OCI-LY7 (cell line): ENCODE measurements around the gene CCDC73. TPM values are rescaled to one million over a fixed set of nuclear protein-coding genes. Genes with fewer than 3 reads are reported as not detected.

Source experiments
- Bru-seq: library from RNA; stranded (reverse); fragments of 400-500 nt; gene quantifications from one replicate; lab custom pipeline; 2021; lab: Mats Ljungman, UMichigan
- BruChase-seq, 2 experiments: library from RNA; stranded (reverse); fragments of 400-500 nt; gene quantifications; one replicate each; lab custom pipeline; 2021; lab: Mats Ljungman, UMichigan
- BruUV-seq: library from RNA; stranded (reverse); fragments of 400-500 nt; replicated peaks from 2 replicates; lab custom pipeline; 2021; lab: Mats Ljungman, UMichigan
- CTCF ChIA-PET: fragments of 300-600 bp; sonication (Branson Sonifier 250); formaldehyde crosslinking; loops from one replicate; lab custom pipeline; 2022; ENCODE audit warnings: antibody characterized with exemption; ENCODE audit not compliant: unreplicated experiment; lab: Charles Lee
- POLR2A ChIA-PET: fragments of 300-600 bp; sonication (Branson Sonifier 250); formaldehyde crosslinking; loops from one replicate; lab custom pipeline; 2022; ENCODE audit warnings: antibody characterized with exemption; lab: Charles Lee
- DNase-seq: peaks from one replicate; pipeline ENCODE4 v3.0.0-alpha.2; 2015; ENCODE audit warnings: low spot score
- H2AFZ ChIP-seq: fragments of 200-600 bp; sonication (generic), shearing (Covaris generic); 2 replicates; pipeline ENCODE4 v1.6.1; 2014; ENCODE audit warnings: mild to moderate bottlenecking, antibody characterized with exemption, low read length, moderate library complexity
- H3K27ac ChIP-seq: fragments of 200-600 bp; sonication (generic); 2 replicates; pipeline ENCODE4 v1.5.1; 2014; ENCODE audit warnings: mixed run types, low read depth, mild to moderate bottlenecking, moderate library complexity, low read length, inconsistent platforms; ENCODE audit not compliant: poor library complexity, severe bottlenecking
- H3K36me3 ChIP-seq: fragments of 200-600 bp; sonication (generic); 2 replicates; pipeline ENCODE4 v1.6.1; 2014; ENCODE audit warnings: mild to moderate bottlenecking, antibody characterized with exemption, low read length, moderate library complexity, mixed read lengths; ENCODE audit not compliant: insufficient read depth
- H3K4me1 ChIP-seq: fragments of 200-600 bp; sonication (generic); 2 replicates; pipeline ENCODE4 v1.5.1; 2014; ENCODE audit warnings: mild to moderate bottlenecking, low read length; ENCODE audit not compliant: insufficient read depth, poor library complexity, severe bottlenecking
- H3K4me2 ChIP-seq: fragments of 200-600 bp; sonication (generic); 2 replicates; pipeline ENCODE4 v1.6.1; 2014; ENCODE audit warnings: mild to moderate bottlenecking, low read length
- H3K4me3 ChIP-seq: fragments of 200-600 bp; sonication (generic); 2 replicates; pipeline ENCODE4 v1.5.1; 2014; ENCODE audit warnings: mild to moderate bottlenecking, low read depth, low read length; ENCODE audit not compliant: poor library complexity, severe bottlenecking
- H3K79me2 ChIP-seq: fragments of 200-600 bp; sonication (generic); 2 replicates; pipeline ENCODE4 v1.6.1; 2016; ENCODE audit warnings: low read depth, mild to moderate bottlenecking, low read length, moderate library complexity, mixed read lengths; ENCODE audit not compliant: insufficient read depth
- H3K9me2 ChIP-seq: fragments of 200-600 bp; sonication (generic); 2 replicates; pipeline ENCODE4 v1.6.1; 2016; ENCODE audit warnings: mild to moderate bottlenecking, low read length, mixed read lengths; ENCODE audit not compliant: insufficient read depth
- H3K9me3 ChIP-seq: fragments of 200-600 bp; sonication (generic); 2 replicates; pipeline ENCODE4 v1.6.1; 2014; ENCODE audit warnings: mild to moderate bottlenecking, mixed run types, low read length, mixed read lengths
- H4K20me1 ChIP-seq: fragments of 200-600 bp; sonication (generic); 2 replicates; pipeline ENCODE4 v1.6.1; 2014; ENCODE audit warnings: mild to moderate bottlenecking, antibody characterized with exemption, low read length, moderate library complexity, mixed read lengths; ENCODE audit not compliant: insufficient read depth
- EZH2phosphoT487 ChIP-seq: fragments of 200-600 bp; sonication (generic); IDR thresholded peaks from 2 replicates; pipeline ENCODE4 v1.6.1; 2018; ENCODE audit warnings: low read depth, borderline replicate concordance, mild to moderate bottlenecking, mixed run types, antibody characterized with exemption, low read length, moderate library complexity, mixed read lengths
- intact Hi-C: fragments of 100-400 bp; cut with micrococcal nuclease; formaldehyde crosslinking; loops from one replicate; pipeline ENCODE4 v1.10.0; 2022; ENCODE audit not compliant: unreplicated experiment
- long read RNA-seq: library from polyadenylated mRNA; stranded (forward); transcript quantifications from one replicate; pipeline ENCODE4 v2.0.0, GENCODE V29; 2022
- total RNA-seq, 2 experiments: library from RNA; depleted of rRNA in 1 of 2; stranded (reverse); fragments of >200 nt in 1 of 2; shearing (Covaris generic) in 1 of 2; gene quantifications; 2 replicates each; pipeline ENCODE4 v1.2.3, GENCODE V29; 2014 to 2022
- TF ChIP-seq, protein P1 (sequence below): fragments of 200-600 bp; sonication (generic); conservative IDR thresholded peaks from 2 replicates; pipeline ENCODE4 v1.5.1; 2014; ENCODE audit warnings: mild to moderate bottlenecking, antibody characterized with exemption, low read length, moderate library complexity, mixed read lengths

The CCDC73 gene
- total RNA-seq (2014; rRNA removed; shearing (Covaris generic)): not detected in 2 replicates
- not detected in 2 replicates for total RNA-seq (2022)
- Bru-seq, nascent RNA: percentile 3 among the genes with signal in this experiment
- percentile 3 among the genes with signal in this experiment for BruChase-seq, experiment 1, labeled RNA remaining after a 6-hour chase
- percentile 3 among the genes with signal in this experiment for BruChase-seq, experiment 2, labeled RNA remaining after a 2-hour chase
- long read RNA-seq, partial matches to known transcripts: 0 of 7 reads
- long read RNA-seq, other reads (novel, unspliced or antisense): 7 of 7 reads

DNA sequence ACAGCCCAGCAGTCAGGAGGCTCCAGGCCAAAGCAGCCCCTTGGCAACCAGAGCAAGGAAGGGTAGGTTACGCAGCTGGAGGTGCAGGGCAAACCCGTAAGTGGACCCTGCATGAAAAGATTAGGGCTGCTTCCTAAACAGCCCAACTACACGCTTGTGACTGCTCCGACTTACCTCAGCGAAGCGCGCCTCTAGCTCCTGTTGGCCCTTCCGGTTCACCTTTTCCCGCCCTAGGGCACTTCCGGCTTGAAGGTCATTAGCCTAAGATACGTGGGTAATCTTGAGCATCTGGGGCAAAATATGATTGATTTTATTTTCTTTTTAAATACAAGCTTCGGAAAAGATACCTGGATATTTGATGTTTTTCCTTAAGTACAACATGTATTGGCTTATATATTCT, at the start of gene CCDC73:
Gene CCDC73 (minus strand): TSS at position 224 of the 400 bp plus-strand sequence. CDS start 34,419 bp downstream, outside the sequence.
- no peak within 1 kb of the TSS for H3K4me2 ChIP-seq
- intact Hi-C loops: loop anchor here (5.0 kb wide), 1 partner anchor 472 kb away; no protein-coding TSS in a partner anchor
- no peak within 1 kb of the TSS for H3K4me3 ChIP-seq
- H2AFZ ChIP-seq: no peak within 1 kb of the TSS
- ChIA-PET POLR2A (interaction anchor here (0.8 kb wide), 1 partner anchor 490 kb away, joined by 3 read pairs; no protein-coding TSS in a partner anchor), CTCF (no interaction called here)
- no peaks in the 10 kb centered on the region for H3K9me3 ChIP-seq
- no peaks in the 10 kb centered on the region for H3K36me3 ChIP-seq
- H3K27ac ChIP-seq: no peak within 1 kb of the TSS
- H4K20me1 ChIP-seq: no peaks in the 10 kb centered on the region
- no peaks in the 10 kb centered on the region for H3K79me2 ChIP-seq
- no peaks in the 10 kb centered on the region for H3K9me2 ChIP-seq
- no peaks in the 10 kb centered on the region for H3K4me1 ChIP-seq
- TF ChIP-seq, protein P1, sequence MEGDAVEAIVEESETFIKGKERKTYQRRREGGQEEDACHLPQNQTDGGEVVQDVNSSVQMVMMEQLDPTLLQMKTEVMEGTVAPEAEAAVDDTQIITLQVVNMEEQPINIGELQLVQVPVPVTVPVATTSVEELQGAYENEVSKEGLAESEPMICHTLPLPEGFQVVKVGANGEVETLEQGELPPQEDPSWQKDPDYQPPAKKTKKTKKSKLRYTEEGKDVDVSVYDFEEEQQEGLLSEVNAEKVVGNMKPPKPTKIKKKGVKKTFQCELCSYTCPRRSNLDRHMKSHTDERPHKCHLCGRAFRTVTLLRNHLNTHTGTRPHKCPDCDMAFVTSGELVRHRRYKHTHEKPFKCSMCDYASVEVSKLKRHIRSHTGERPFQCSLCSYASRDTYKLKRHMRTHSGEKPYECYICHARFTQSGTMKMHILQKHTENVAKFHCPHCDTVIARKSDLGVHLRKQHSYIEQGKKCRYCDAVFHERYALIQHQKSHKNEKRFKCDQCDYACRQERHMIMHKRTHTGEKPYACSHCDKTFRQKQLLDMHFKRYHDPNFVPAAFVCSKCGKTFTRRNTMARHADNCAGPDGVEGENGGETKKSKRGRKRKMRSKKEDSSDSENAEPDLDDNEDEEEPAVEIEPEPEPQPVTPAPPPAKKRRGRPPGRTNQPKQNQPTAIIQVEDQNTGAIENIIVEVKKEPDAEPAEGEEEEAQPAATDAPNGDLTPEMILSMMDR: no peak
- TF ChIP-seq EZH2phosphoT487: no peak
- DNase-seq: no peak
- no TSS peak for BruUV-seq

- CTCF ChIA-PET: no interaction called here
- no peak overlapping the region for H3K27ac ChIP-seq
- no peaks in the 10 kb centered on the region for H4K20me1 ChIP-seq
- no peaks in the 10 kb centered on the region for H3K9me2 ChIP-seq
- no peak for DNase-seq
- H3K4me3 ChIP-seq: no peak overlapping the region
- H3K36me3 ChIP-seq: no peaks in the 10 kb centered on the region
- H2AFZ ChIP-seq: no peak overlapping the region
- no peak overlapping the region for H3K4me2 ChIP-seq
- no peaks in the 10 kb centered on the region for H3K79me2 ChIP-seq
- intact Hi-C loops: no loop called here
- TF ChIP-seq, protein P1: no peak
- TF ChIP-seq EZH2phosphoT487: no peak
- no peaks in the 10 kb centered on the region for H3K9me3 ChIP-seq
- H3K4me1 ChIP-seq: no peaks in the 10 kb centered on the region
- BruUV-seq: no TSS peak
- POLR2A ChIA-PET: no interaction called here
Measured at GRCh38 chr11:32843544-32843943, 49.1 kb upstream of the CCDC73 start.

DNA sequence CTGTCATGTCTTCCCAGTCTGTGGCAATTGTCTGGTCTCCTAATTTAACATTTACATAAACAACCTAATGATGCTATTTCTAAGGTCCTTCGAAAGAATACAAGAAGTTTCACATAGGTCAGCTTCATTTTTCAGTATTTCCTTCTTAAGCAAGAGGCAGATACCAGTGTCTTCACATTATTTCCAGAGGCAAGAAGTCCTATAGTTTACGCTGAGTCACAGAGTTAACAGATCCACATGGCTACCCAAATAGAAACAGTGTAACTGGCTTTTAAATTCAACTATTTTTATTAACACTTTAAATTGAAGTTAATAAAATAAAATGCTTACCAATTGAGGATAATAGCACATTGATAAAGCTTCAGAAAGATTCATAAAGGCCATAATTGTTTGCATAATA, 46.1 kb upstream of the CCDC73 start:
- Histone ChIP-seq H4K20me1 (no peaks in the 10 kb centered on the region), H3K9me2 (no peaks in the 10 kb centered on the region), H3K79me2 (no peaks in the 10 kb centered on the region), H3K4me1 (no peaks in the 10 kb centered on the region), H3K9me3 (no peaks in the 10 kb centered on the region), H2AFZ (no peak overlapping the region), H3K4me2 (no peak overlapping the region), H3K36me3 (no peaks in the 10 kb centered on the region), H3K4me3 (no peak overlapping the region), H3K27ac (no peak overlapping the region)
- TF ChIP-seq, protein P1: no peak
- no peak for TF ChIP-seq EZH2phosphoT487
- no TSS peak for BruUV-seq
- intact Hi-C loops: no loop called here
- POLR2A ChIA-PET: interaction anchor here (0.6 to 0.8 kb wide), 4 partner anchors 12 to 1514 kb away, joined by 3 to 6 read pairs (median 3); no protein-coding TSS in a partner anchor
- CTCF ChIA-PET: no interaction called here
- DNase-seq: no peak
